PFSK-1 (cell line): ENCODE results near the gene CITED2.

Experiments used
- POLR2AphosphoS5 ChIP-seq: IDR thresholded peaks from 2 replicates; pipeline ENCODE4 v1.6.1; 2012; ENCODE audit warnings: low read depth, mild to moderate bottlenecking, control low read depth, low read length, moderate library complexity
- REST ChIP-seq, 2 experiments: IDR thresholded peaks; 2 replicates each; pipeline versions ENCODE4 v1.6.1 to v1.8.0; 2011 to 2012; ENCODE audit warnings: low read depth in 2 of 2, low read length in 2 of 2, control low read depth in 1 of 2, inconsistent platforms in 1 of 2, mild to moderate bottlenecking in 1 of 2, moderate library complexity in 1 of 2; ENCODE audit not compliant: insufficient read depth in 1 of 2
- TAF1 ChIP-seq: IDR thresholded peaks from 2 replicates; pipeline ENCODE4 v1.6.1; 2012; ENCODE audit warnings: low read length, control low read depth, borderline replicate concordance; ENCODE audit not compliant: insufficient read depth

GRCh38 chr6:139330826-139331500 lies 43.5 kb downstream of the CITED2 start:
- TF ChIP-seq POLR2AphosphoS5 = no peak
- no peak for TF ChIP-seq TAF1
- no peak for TF ChIP-seq REST (IDR thresholded peaks at IDR 0.05; ENCODE audit: insufficient read depth in 1 of 2, low read depth in 2 of 2, low read length in 2 of 2)
